HG02870 (cell line): ENCODE results near the gene EXOC4.
"Not testable (repeated sequence)": the region's sequence is repeated elsewhere in the genome, so short reads cannot be mapped to it uniquely, and the experiment has no call there.

ENCODE experiments used
- ATAC-seq: cut with Tn5 transposase; IDR thresholded peaks from one replicate; pipeline ENCODE4 v1.9.1; 2021; ENCODE audit warnings: mild to moderate bottlenecking, moderate library complexity; ENCODE audit not compliant: unreplicated experiment

The EXOC4 gene

GRCh38 chr7:133887459-133887858, 634.6 kb downstream of the EXOC4 start:
- ATAC-seq, result no peak

GRCh38 chr7:133888061-133888930, 635.4 kb downstream of the EXOC4 start:
- no peak for ATAC-seq

- no peak for ATAC-seq
Measured at GRCh38 chr7:133904776-133905175, 651.9 kb downstream of the EXOC4 start.

GRCh38 chr7:133906553-133906952, 653.7 kb downstream of the EXOC4 start:
- not testable (repeated sequence) for ATAC-seq

- ATAC-seq, result no peak
Measured at GRCh38 chr7:133910761-133911160, 657.9 kb downstream of the EXOC4 start.

- ATAC-seq, result peak; percentile 87
Measured at GRCh38 chr7:133911724-133912123, 658.8 kb downstream of the EXOC4 start.

- no peak for ATAC-seq
Measured at GRCh38 chr7:133912916-133913697, 660.2 kb downstream of the EXOC4 start.

GRCh38 chr7:133916621-133917020, 663.7 kb downstream of the EXOC4 start:
- no peak for ATAC-seq

GRCh38 chr7:133919810-133920209, 666.9 kb downstream of the EXOC4 start:
- no peak for ATAC-seq

GRCh38 chr7:133921635-133922182, 668.8 kb downstream of the EXOC4 start:
- no peak for ATAC-seq

- no peak for ATAC-seq
Measured at GRCh38 chr7:133923974-133924373, 671.1 kb downstream of the EXOC4 start.

- ATAC-seq, result no peak
Measured at GRCh38 chr7:133931053-133931452, 678.2 kb downstream of the EXOC4 start.

GRCh38 chr7:133932591-133932990, 679.7 kb downstream of the EXOC4 start:
- no peak for ATAC-seq

- ATAC-seq, result no peak
Measured at GRCh38 chr7:133934262-133934976, 681.5 kb downstream of the EXOC4 start.

GRCh38 chr7:133934977-133935330, 682.1 kb downstream of the EXOC4 start:
- no peak for ATAC-seq

GRCh38 chr7:133936074-133936473, 683.2 kb downstream of the EXOC4 start:
- ATAC-seq, result no peak

- ATAC-seq, result no peak
Measured at GRCh38 chr7:133937786-133938185, 684.9 kb downstream of the EXOC4 start.

- ATAC-seq, result no peak
Measured at GRCh38 chr7:133940368-133940767, 687.5 kb downstream of the EXOC4 start.

GRCh38 chr7:133941496-133941895, 688.6 kb downstream of the EXOC4 start:
- no peak for ATAC-seq

GRCh38 chr7:133945497-133945896, 692.6 kb downstream of the EXOC4 start:
- no peak for ATAC-seq
